ENCODE results near the gene FRZB.

GRCh38 chr2:182814380-182814779, 52.1 kb downstream of the FRZB start:
- TF ChIP-seq CTCF (conservative IDR thresholded peaks at IDR 0.05) (no peak), ZFX (IDR thresholded peaks at IDR 0.05) (no peak)

Measured in C4-2B (cell line).